ENCODE results near the gene WDR83.
"Not testable (repeated sequence)": the region's sequence is repeated elsewhere in the genome, so short reads cannot be mapped to it uniquely, and the experiment has no call there.

- not testable (repeated sequence) for TF ChIP-seq CTCF (conservative IDR thresholded peaks at IDR 0.05; ENCODE audit: low read depth, low read length); EZH2 (IDR thresholded peaks at IDR 0.05; ENCODE audit: borderline replicate concordance, low read depth, low read length, poor library complexity, severe bottlenecking)
Measured at GRCh38 chr19:12643716-12644115, 22.9 kb upstream of the WDR83 start.

All from A673 (cell line).